ENCODE data around the gene EYA2. TPM values are rescaled to one million over a fixed set of nuclear protein-coding genes. Genes with fewer than 3 reads are reported as not detected.

The EYA2 gene
- total and polyA plus RNA-seq, 7 donors, result 1.2 to 11.8 (median 3.3) TPM

DNA sequence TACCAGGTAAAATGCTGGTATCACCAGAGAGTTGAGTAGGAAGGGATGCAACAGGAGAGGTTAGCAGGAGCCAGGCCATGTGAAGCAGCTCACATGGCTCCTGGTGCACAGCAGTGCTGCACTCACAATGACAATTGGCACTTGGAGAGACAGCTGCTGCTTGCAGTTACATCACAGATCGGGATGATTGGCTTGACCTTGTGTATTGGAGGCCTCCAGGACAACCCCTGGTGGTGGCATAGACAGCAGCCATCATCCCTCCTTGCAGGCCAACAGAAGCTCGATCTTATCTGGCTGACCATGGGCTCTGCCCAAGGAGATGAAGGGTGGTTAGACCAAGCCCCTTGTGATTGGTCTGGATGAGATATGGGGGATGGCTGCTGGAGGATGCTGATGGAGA is 73.0 kb downstream of the EYA2 start:
- Histone ChIP-seq H3K9me3 (no peaks in the 10 kb centered on the region), H3K36me3 (no peaks in the 10 kb centered on the region), H3K4me3 (no peak overlapping the region), H3K4me1 (no peaks in the 10 kb centered on the region), H3K27ac (no peak overlapping the region), H3K27me3 (no peaks in the 10 kb centered on the region)
- TF ChIP-seq, protein P1, sequence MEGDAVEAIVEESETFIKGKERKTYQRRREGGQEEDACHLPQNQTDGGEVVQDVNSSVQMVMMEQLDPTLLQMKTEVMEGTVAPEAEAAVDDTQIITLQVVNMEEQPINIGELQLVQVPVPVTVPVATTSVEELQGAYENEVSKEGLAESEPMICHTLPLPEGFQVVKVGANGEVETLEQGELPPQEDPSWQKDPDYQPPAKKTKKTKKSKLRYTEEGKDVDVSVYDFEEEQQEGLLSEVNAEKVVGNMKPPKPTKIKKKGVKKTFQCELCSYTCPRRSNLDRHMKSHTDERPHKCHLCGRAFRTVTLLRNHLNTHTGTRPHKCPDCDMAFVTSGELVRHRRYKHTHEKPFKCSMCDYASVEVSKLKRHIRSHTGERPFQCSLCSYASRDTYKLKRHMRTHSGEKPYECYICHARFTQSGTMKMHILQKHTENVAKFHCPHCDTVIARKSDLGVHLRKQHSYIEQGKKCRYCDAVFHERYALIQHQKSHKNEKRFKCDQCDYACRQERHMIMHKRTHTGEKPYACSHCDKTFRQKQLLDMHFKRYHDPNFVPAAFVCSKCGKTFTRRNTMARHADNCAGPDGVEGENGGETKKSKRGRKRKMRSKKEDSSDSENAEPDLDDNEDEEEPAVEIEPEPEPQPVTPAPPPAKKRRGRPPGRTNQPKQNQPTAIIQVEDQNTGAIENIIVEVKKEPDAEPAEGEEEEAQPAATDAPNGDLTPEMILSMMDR (IDR thresholded peaks at IDR 0.05), result no peak
- no peak for TF ChIP-seq POLR2AphosphoS5 (IDR thresholded peaks at IDR 0.05)
- TF ChIP-seq EP300 (IDR thresholded peaks at IDR 0.05), result no peak
- TF ChIP-seq POLR2A (IDR thresholded peaks at IDR 0.05), result no peak
- 84 to 85% methylated on average over 2 of the region's 2 CpGs for WGBS, 2 donors
- no peak for DNase-seq
- intact Hi-C loops (cut with DNase I), result no loop called here

DNA sequence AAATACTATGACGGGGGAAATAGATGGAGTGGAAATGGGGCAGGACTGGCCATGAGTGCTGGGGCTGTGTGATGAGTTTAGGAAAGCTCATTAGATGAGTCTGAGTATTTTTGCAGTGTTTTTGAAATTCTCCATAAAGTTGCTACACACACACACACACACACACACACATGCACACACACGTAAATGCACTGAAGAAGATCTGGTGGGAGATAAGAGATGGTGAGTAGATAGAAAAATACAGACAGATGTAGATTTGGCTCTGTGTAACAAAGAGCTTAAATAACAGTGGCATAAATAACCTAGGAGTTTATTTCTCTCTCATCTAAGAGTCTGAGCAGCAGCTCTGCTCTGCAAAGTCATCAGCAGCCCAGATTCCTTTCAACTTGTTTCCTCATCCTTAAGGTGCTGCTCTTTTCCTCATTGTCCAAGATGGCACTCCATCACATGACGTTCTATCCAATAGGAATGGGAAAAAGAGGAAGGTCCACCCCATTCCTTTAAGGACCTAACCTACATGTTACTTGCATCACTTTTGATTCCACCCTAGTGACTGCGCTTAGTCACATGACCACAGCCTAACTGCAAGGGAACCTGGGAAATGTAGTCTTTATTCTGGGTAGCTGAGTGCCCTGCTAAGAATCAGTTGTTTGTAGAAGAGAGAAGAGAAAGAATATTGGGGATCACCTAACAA is 76.4 kb downstream of the EYA2 start:
- Histone ChIP-seq H3K27me3 (no peaks in the 10 kb centered on the region), H3K4me1 (no peaks in the 10 kb centered on the region), H3K9me3 (no peaks in the 10 kb centered on the region), H3K4me3 (no peak overlapping the region), H3K27ac (no peak overlapping the region), H3K36me3 (no peaks in the 10 kb centered on the region)
- WGBS, 2 donors, result 19 to 49% methylated on average over 4 of the region's 4 CpGs
- intact Hi-C loops (cut with DNase I), result no loop called here
- TF ChIP-seq, protein P1 (IDR thresholded peaks at IDR 0.05), result no peak
- no peak for TF ChIP-seq POLR2AphosphoS5 (IDR thresholded peaks at IDR 0.05)
- no peak for TF ChIP-seq EP300 (IDR thresholded peaks at IDR 0.05)
- TF ChIP-seq POLR2A (IDR thresholded peaks at IDR 0.05), result no peak
- DNase-seq, result no peak

- Histone ChIP-seq H3K9me3 (no peaks in the 10 kb centered on the region), H3K4me3 (no peak overlapping the region), H3K36me3 (no peaks in the 10 kb centered on the region), H3K27ac (no peak overlapping the region), H3K4me1 (no peaks in the 10 kb centered on the region), H3K27me3 (no peaks in the 10 kb centered on the region)
- 79 to 91% methylated on average over 6 of the region's 6 CpGs for WGBS, 2 donors
- DNase-seq, result no peak
- intact Hi-C loops (cut with DNase I), result no loop called here
- no peak for TF ChIP-seq POLR2AphosphoS5 (IDR thresholded peaks at IDR 0.05)
Observed at GRCh38 chr20:46973766-46974165, 79.1 kb downstream of the EYA2 start.

DNA sequence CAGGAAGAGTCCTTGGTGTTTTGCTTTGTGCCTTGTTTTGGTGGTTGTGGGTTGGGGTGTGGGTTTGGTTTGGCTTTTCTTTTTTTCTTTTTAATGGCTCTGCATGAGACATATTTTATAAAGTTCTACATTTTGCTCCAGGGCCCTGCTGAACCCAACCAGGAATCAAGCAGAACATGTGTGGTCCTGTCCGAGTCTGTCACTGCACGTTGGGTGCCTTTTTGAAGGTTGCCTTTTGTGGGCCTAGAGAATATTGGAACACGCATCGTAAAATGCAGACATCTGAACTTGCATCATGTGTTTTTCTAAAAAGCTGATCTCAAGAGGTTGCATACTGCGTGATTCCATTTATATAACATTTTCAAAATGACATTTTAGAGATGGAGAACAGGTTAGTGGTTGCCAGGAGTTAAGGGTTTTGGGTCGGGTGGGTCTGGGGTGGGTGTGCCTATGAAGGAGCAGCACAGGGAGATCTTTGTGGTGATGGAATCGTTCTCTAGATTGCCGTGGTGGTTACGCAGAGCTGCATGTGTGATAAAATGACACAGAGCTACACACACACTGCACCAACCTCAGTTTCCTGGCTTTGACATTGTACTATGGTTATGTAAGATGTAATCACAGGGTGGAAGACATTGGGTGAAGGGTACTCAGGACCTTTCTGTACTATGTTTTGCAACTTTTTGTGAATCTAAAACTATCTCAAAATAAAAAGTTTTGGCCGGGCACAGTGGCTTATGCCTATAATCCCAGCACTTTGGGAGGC is 80.2 kb downstream of the EYA2 start:
- no peak overlapping the region for H3K4me3 ChIP-seq
- DNase-seq, result no peak
- H3K9me3 ChIP-seq, result no peaks in the 10 kb centered on the region
- no peak for TF ChIP-seq POLR2AphosphoS5 (IDR thresholded peaks at IDR 0.05)
- TF ChIP-seq POLR2A (IDR thresholded peaks at IDR 0.05), result no peak
- no peak for TF ChIP-seq EP300 (IDR thresholded peaks at IDR 0.05)
- TF ChIP-seq, protein P1 (IDR thresholded peaks at IDR 0.05), result no peak
- 85 to 91% methylated on average over 10 of the region's 10 CpGs for WGBS, 2 donors
- no peaks in the 10 kb centered on the region for H3K4me1 ChIP-seq
- no peaks in the 10 kb centered on the region for H3K27me3 ChIP-seq
- no peaks in the 10 kb centered on the region for H3K36me3 ChIP-seq
- H3K27ac ChIP-seq, result no peak overlapping the region
- intact Hi-C loops (cut with DNase I), result no loop called here

DNA sequence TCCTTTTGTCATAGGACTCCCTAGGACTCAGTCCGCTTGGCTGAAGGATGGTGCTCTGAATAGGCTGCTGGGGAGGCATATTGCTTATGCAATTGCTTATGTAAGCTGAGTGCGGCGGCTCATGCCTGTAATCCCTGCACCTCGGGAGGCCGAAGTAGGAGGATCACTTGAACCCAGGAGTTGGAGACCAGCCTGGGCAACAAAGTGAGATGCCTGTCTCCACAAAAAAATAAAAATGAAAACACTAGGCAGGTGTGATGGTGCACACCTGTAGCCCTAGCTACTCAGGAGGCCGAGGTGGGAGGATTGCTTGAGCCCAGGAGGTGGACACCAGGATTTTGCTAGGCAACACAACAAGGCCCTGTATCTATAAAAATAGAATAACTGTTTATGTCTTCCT is 81.3 kb downstream of the EYA2 start:
- WGBS, 2 donors, result 96 to 97% methylated on average over 6 of the region's 6 CpGs
- TF ChIP-seq, protein P1 (IDR thresholded peaks at IDR 0.05), result no peak
- TF ChIP-seq EP300 (IDR thresholded peaks at IDR 0.05) (no peak), POLR2AphosphoS5 (IDR thresholded peaks at IDR 0.05) (no peak), POLR2A (IDR thresholded peaks at IDR 0.05) (no peak)
- H3K4me3 ChIP-seq, result no peak overlapping the region
- H3K27ac ChIP-seq, result no peak overlapping the region
- H3K36me3 ChIP-seq, result no peaks in the 10 kb centered on the region
- no peaks in the 10 kb centered on the region for H3K4me1 ChIP-seq
- H3K27me3 ChIP-seq, result no peaks in the 10 kb centered on the region
- DNase-seq, result no peak
- H3K9me3 ChIP-seq, result no peaks in the 10 kb centered on the region
- intact Hi-C loops (cut with DNase I), result no loop called here

Measured in sigmoid colon (tissue), 7 donors.